Peyer's patch (tissue), 4 donors: Measurements from ENCODE around the gene GDPD5. TPM values are rescaled to one million over a fixed set of nuclear protein-coding genes. Genes with fewer than 3 reads are reported as not detected.

Experiments used
- DNase-seq, 3 donors: peaks; one replicate each; pipeline ENCODE4 v3.0.0-alpha.2; 2017 to 2019
- H3K27ac ChIP-seq, 4 donors: fragments of 200-600 bp; sonication (generic); one replicate each; pipeline ENCODE4 v1.5.1; 2016 to 2019
- H3K27me3 ChIP-seq, 2 donors: fragments of 200-600 bp; sonication (generic); one replicate each; pipeline ENCODE4 v1.5.1; 2019
- H3K36me3 ChIP-seq, 3 donors: fragments of 200-600 bp; sonication (generic); one replicate each; pipeline ENCODE4 v1.5.1; 2016 to 2019
- H3K4me1 ChIP-seq, 4 donors: fragments of 200-600 bp; sonication (generic); one replicate each; pipeline ENCODE4 v1.5.1; 2016 to 2019
- H3K4me3 ChIP-seq, 4 donors: fragments of 200-600 bp; sonication (generic); 1 replicate in 3 of 4; 2 replicates in 1 of 4; pipeline ENCODE4 v1.5.1; 2016 to 2019; ENCODE audit warnings: mild to moderate bottlenecking in 1 of 4
- H3K9me3 ChIP-seq, 4 donors: fragments of 200-600 bp; sonication (generic); one replicate each; pipeline ENCODE4 v1.5.1; 2016 to 2019; ENCODE audit warnings: mild to moderate bottlenecking in 1 of 4
- POLR2A ChIP-seq, 2 donors: fragments of 450-650 bp; IDR thresholded peaks; one replicate each; pipeline ENCODE4 v1.5.1; 2017; ENCODE audit warnings: antibody characterized with exemption in 2 of 2, mild to moderate bottlenecking in 2 of 2, moderate library complexity in 2 of 2
- total RNA-seq, 4 donors: library from RNA; depleted of rRNA; stranded (reverse); fragments of >200 nt; gene quantifications; one replicate each; pipeline ENCODE4 v1.1.0, GENCODE V29; 2016
- TF ChIP-seq, protein P1 (sequence below), 6 experiments: fragments of 450-650 bp in 4 of 6; fragments of 200-600 bp in 2 of 6; sonication (generic) in 1 of 6; IDR thresholded peaks; one replicate each; pipeline ENCODE4 v1.5.1; 2017 to 2019; ENCODE audit warnings: antibody characterized with exemption in 6 of 6, mild to moderate bottlenecking in 3 of 6, moderate library complexity in 1 of 6

Gene GDPD5
- total RNA-seq, 4 donors from 2014 or later = 2.5 to 48.9 (median 22.2) TPM

DNA sequence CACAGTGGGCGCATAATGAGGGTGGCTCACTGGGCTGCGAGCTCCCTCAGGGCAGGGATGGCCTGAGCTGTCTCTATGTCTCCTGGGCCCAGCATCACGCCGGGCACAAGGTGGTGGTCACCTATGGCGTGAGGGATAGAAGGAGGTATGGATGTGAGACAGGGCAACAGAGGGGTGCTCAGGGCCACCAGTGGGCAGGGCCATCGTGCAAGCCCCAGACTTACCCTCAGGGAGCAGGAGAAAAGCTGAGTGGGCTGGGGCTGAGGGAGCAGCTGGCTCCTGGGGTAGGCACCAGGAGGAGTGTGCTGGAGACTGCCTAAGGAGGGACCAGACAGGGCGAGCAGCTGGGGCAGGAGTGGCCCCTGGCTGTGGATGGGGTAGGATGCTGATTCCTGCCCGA, 58.4 kb downstream of the GDPD5 start:
- Histone ChIP-seq H3K36me3 (no peaks in the 10 kb centered on the region), H3K27me3 (no peaks in the 10 kb centered on the region)
- DNase-seq = no peak

DNA sequence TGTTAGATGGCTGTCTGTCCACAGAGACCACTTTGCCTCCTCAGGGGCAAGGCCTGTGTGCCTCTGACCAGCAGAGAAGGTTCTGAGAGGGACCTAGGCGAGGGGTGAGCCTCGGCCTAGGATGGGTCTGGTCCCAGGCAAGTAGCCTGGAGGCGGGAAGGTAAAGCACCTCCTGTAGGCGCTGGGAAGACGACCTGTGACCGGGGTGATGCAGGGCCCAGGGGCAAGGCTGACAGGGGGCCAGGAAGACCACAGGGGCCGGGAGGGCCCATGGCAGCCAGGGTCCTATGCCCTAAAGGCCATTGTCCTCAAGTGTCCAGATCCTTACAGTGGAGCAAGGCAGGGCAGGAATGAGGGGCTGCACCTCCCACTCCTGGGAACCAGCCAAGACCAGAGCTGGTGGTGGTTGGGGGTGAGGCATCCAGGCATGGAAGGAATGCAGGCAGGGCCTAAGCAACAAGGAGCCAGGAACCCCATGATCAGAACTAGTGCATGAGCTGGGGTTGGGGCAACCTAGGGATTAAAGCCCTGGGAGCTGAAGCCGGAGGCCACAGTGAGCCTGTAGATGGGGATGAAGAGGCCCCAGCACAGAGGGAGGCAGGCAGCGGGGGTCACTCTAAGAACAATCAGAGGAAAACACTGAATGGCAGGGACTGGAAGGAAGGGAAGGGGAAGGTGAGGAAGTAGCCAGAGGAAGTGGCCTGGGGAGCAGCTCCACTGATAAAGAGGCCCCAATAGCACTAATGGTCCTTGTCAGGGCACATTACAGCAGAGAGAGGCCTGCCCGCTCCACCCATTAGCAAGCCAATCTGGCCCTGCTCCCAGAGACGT, 59.8 kb downstream of the GDPD5 start:
- no peak for TF ChIP-seq POLR2A (IDR thresholded peaks at IDR 0.05)
- TF ChIP-seq, protein P1, sequence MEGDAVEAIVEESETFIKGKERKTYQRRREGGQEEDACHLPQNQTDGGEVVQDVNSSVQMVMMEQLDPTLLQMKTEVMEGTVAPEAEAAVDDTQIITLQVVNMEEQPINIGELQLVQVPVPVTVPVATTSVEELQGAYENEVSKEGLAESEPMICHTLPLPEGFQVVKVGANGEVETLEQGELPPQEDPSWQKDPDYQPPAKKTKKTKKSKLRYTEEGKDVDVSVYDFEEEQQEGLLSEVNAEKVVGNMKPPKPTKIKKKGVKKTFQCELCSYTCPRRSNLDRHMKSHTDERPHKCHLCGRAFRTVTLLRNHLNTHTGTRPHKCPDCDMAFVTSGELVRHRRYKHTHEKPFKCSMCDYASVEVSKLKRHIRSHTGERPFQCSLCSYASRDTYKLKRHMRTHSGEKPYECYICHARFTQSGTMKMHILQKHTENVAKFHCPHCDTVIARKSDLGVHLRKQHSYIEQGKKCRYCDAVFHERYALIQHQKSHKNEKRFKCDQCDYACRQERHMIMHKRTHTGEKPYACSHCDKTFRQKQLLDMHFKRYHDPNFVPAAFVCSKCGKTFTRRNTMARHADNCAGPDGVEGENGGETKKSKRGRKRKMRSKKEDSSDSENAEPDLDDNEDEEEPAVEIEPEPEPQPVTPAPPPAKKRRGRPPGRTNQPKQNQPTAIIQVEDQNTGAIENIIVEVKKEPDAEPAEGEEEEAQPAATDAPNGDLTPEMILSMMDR (IDR thresholded peaks at IDR 0.05) = no peak
- Histone ChIP-seq H3K36me3 (no peaks in the 10 kb centered on the region), H3K27ac (no peak overlapping the region), H3K4me1 (peaks cover 0 to 4% (median 0%) of the 10 kb centered on the region in 4 donors), H3K9me3 (no peaks in the 10 kb centered on the region), H3K27me3 (no peaks in the 10 kb centered on the region), H3K4me3 (no peak overlapping the region)
- no peak for DNase-seq

More for the DNA sequence above, 58.4 kb downstream of the GDPD5 start:
- Histone ChIP-seq H3K9me3 (no peaks in the 10 kb centered on the region), H3K4me3 (no peak overlapping the region), H3K27ac (no peak overlapping the region), H3K4me1 (peaks cover 0 to 4% (median 0%) of the 10 kb centered on the region in 4 donors)
- TF ChIP-seq, protein P1 (IDR thresholded peaks at IDR 0.05) = no peak
- TF ChIP-seq POLR2A (IDR thresholded peaks at IDR 0.05) = no peak

DNA sequence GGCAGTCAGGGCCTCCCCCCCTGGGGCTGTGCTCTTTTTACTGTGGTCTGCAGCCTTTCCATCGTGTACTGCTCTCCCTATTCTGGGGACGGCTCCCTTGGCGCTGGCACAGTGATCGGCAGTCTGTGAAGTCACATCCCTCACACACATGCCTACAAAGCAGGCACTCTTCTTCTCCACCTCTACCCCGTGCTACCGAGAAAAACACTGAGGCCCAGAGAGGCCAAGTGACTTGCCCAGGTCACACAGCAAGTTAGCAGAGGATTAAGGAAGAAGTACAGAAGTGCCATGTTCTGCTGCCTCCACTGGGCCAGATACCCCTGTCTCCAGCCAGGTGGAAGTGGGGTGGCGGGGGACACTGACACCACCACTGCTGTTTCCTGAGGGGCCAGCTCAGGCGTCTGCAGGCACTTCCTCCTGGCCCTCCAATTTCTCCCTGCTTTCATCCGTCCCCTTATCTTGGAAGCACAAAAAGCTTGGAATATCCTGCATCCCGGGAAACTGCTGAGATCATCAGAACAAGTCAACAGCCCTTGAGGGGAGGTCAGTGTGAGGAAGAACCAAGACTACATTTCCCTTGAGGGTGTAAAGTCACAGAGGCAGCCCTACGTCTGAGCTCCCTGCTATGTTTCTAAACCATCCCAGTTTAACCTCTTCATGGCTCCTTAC, 62.5 kb downstream of the GDPD5 start:
- H3K36me3 ChIP-seq = no peaks in the 10 kb centered on the region
- H3K27ac ChIP-seq = no peak overlapping the region
- no peaks in the 10 kb centered on the region for H3K27me3 ChIP-seq
- no peaks in the 10 kb centered on the region for H3K9me3 ChIP-seq
- DNase-seq = no peak
- H3K4me3 ChIP-seq = no peak overlapping the region
- peaks cover 0 to 3% (median 0%) of the 10 kb centered on the region in 4 donors for H3K4me1 ChIP-seq
- no peak for TF ChIP-seq POLR2A (IDR thresholded peaks at IDR 0.05)
- TF ChIP-seq, protein P1 (IDR thresholded peaks at IDR 0.05) = no peak

DNA sequence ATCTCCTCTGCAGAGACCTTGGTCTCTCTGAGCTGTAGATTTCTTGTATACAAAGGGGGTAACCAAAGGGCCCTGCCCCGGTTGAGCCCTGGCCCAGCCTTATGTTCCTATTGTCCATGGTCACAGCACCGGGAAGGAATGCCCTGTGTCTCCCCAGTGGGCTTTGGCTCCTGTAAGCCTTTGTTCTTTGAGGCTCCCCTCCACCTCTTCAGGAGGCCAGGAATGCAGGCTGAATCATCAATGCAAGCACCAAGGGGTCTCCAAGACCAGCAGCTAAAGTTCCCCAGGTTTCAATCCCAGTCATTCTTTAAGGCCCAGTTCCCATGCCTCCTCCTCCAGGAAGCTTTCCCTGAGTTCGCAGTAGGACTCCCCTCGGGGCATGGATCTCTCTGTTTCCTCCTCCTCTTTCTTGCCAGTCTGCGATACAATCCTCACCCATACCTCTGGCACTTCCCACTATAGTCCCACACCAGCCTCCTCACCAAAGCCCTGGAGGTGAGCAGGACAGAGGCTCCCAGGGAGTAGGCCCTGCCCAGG, 63.6 kb downstream of the GDPD5 start:
- no peaks in the 10 kb centered on the region for H3K4me1 ChIP-seq
- no peak for TF ChIP-seq POLR2A (IDR thresholded peaks at IDR 0.05)
- TF ChIP-seq, protein P1 (IDR thresholded peaks at IDR 0.05) = no peak

DNA sequence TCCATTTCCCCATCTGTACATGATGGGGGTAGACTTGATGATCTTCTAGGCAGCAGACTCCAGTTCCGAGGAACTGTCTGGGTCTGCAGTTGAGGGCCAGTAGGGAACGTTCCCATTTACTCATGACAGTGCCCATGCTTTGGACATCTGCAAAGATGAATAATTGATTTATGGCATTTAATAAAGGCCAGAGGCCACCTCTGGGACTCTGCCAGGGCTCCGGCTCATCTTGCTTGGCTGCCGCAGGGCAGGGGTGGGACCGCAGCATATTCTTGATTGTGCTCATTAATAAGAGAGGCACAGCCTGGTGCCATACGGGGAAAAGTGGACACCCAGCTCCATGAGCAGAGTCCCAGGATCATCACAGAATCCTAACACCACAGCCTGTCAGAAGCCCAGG, 64.6 kb downstream of the GDPD5 start:
- Histone ChIP-seq H3K27ac (no peak overlapping the region), H3K4me1 (no peaks in the 10 kb centered on the region), H3K9me3 (no peaks in the 10 kb centered on the region), H3K27me3 (no peaks in the 10 kb centered on the region), H3K36me3 (no peaks in the 10 kb centered on the region), H3K4me3 (no peak overlapping the region)
- DNase-seq = no peak
- TF ChIP-seq, protein P1 (IDR thresholded peaks at IDR 0.05) = no peak
- no peak for TF ChIP-seq POLR2A (IDR thresholded peaks at IDR 0.05)

More for the DNA sequence above, 63.6 kb downstream of the GDPD5 start:
- no peak for DNase-seq
- Histone ChIP-seq H3K27ac (no peak overlapping the region), H3K4me3 (no peak overlapping the region), H3K27me3 (no peaks in the 10 kb centered on the region), H3K36me3 (no peaks in the 10 kb centered on the region), H3K9me3 (no peaks in the 10 kb centered on the region)
